Keratinocyte (primary cell): ENCODE measurements around the gene OVOL3. TPM values are rescaled to one million over a fixed set of nuclear protein-coding genes. Genes with fewer than 3 reads are reported as not detected.

Source experiments
- DNase-seq: peaks from one replicate; pipeline ENCODE4 v3.0.0-alpha.2; 2011; ENCODE audit warnings: low read depth, missing footprints, low spot score
- FAIRE-seq: peaks from 2 replicates; lab custom pipeline; 2011; peaks lifted over from hg19 to GRCh38; lab: Jason Lieb, UNC
- H2AFZ ChIP-seq: 2 replicates; pipeline ENCODE4 v1.6.0; 2012; ENCODE audit warnings: low read length, control low read depth, inconsistent platforms; ENCODE audit not compliant: control insufficient read depth
- H3K27ac ChIP-seq: 2 replicates; pipeline ENCODE4 v1.5.1; 2011; ENCODE audit warnings: low read length; ENCODE audit not compliant: control insufficient read depth, insufficient read depth
- H3K27me3 ChIP-seq: 3 replicates; pipeline ENCODE4 v1.6.0; 2011; ENCODE audit warnings: low read length; ENCODE audit not compliant: control insufficient read depth, insufficient read depth; ENCODE audit errors: extremely low read depth
- H3K36me3 ChIP-seq, 2 experiments: 2 replicates in 1 of 2; 3 replicates in 1 of 2; pipeline ENCODE4 v1.5.1; 2011; ENCODE audit warnings: low read length in 2 of 2, mild to moderate bottlenecking in 1 of 2; ENCODE audit not compliant: control insufficient read depth in 2 of 2, insufficient read depth in 2 of 2; ENCODE audit errors: extremely low read depth in 1 of 2
- H3K4me1 ChIP-seq: 3 replicates; pipeline ENCODE4 v1.5.1; 2011; ENCODE audit warnings: low read length; ENCODE audit not compliant: control insufficient read depth, insufficient read depth; ENCODE audit errors: extremely low read depth
- H3K4me2 ChIP-seq: 3 replicates; pipeline ENCODE4 v1.6.0; 2011; ENCODE audit warnings: low read depth, low read length; ENCODE audit not compliant: control insufficient read depth, insufficient read depth; ENCODE audit errors: extremely low read depth
- H3K4me3 ChIP-seq, 3 experiments: fragments of 200-600 bp in 1 of 3; sonication (generic) in 1 of 3; 2 replicates in 2 of 3; 3 replicates in 1 of 3; pipeline ENCODE4 v1.5.1; 2011 to 2016; ENCODE audit warnings: low read length in 3 of 3, mild to moderate bottlenecking in 3 of 3, control low read depth in 2 of 3, inconsistent platforms in 1 of 3, low read depth in 1 of 3, mixed read lengths in 1 of 3, mixed run types in 1 of 3, moderate library complexity in 1 of 3; ENCODE audit not compliant: control insufficient read depth in 2 of 3, insufficient read depth in 2 of 3; ENCODE audit errors: extremely low read depth in 1 of 3
- H3K79me2 ChIP-seq: 2 replicates; pipeline ENCODE4 v1.6.0; 2012; ENCODE audit warnings: low read length; ENCODE audit not compliant: control insufficient read depth, insufficient read depth
- H3K9ac ChIP-seq: 3 replicates; pipeline ENCODE4 v1.6.0; 2011; ENCODE audit warnings: low read length; ENCODE audit not compliant: control insufficient read depth, insufficient read depth; ENCODE audit errors: extremely low read depth
- H3K9me1 ChIP-seq: 3 replicates; pipeline ENCODE4 v1.6.0; 2011; ENCODE audit warnings: low read length; ENCODE audit not compliant: control insufficient read depth, insufficient read depth; ENCODE audit errors: extremely low read depth
- H3K9me3 ChIP-seq: 2 replicates; pipeline ENCODE4 v1.5.1; 2012; ENCODE audit warnings: low read depth, low read length; ENCODE audit not compliant: control insufficient read depth
- H4K20me1 ChIP-seq: 3 replicates; pipeline ENCODE4 v1.6.0; 2011; ENCODE audit warnings: low read length; ENCODE audit not compliant: control insufficient read depth, insufficient read depth; ENCODE audit errors: extremely low read depth
- EZH2 ChIP-seq: IDR thresholded peaks from one replicate; pipeline ENCODE4 v1.6.1; 2012; ENCODE audit warnings: inconsistent platforms, mild to moderate bottlenecking, low read length, moderate library complexity
- dilution Hi-C: fragments of 300-500 bp; cut with MboI; formaldehyde crosslinking; loops from one replicate; pipeline ENCODE4 v1.7.0; 2020; ENCODE audit warnings: low sequenced_read_pairs; ENCODE audit not compliant: extremely low pct_ligation_motif_present
- polyA plus RNA-seq, 5 experiments: library from polyadenylated mRNA; depleted of rRNA in 3 of 5; stranded (reverse) in 3 of 5; stranded (forward) in 1 of 5; unstranded in 1 of 5; fragments of >200 nt; gene quantifications; 1 replicate in 1 of 5; 2 replicates in 3 of 5; 3 replicates in 1 of 5; pipeline versions ENCODE4 v1.2.1 to v1.2.3, GENCODE V29; 2011 to 2012; ENCODE audit warnings: missing spikeins in 2 of 5, low read depth in 1 of 5, low replicate concordance in 1 of 5
- TF ChIP-seq, protein P1 (sequence below), 3 experiments: IDR thresholded peaks in 1 of 3; conservative IDR thresholded peaks in 1 of 3; optimal IDR thresholded peaks in 1 of 3; 2 replicates in 2 of 3; 3 replicates in 1 of 3; pipeline versions ENCODE3 to v1.5.1; 2011; ENCODE audit warnings: low read length in 3 of 3, mild to moderate bottlenecking in 3 of 3, moderate library complexity in 2 of 3, control low read depth in 1 of 3, inconsistent platforms in 1 of 3; ENCODE audit not compliant: insufficient read depth in 2 of 3; ENCODE audit errors: extremely low read depth in 1 of 3

OVOL3 gene
- polyA plus RNA-seq, 1 donor (not counting 4 experiments of a cell fraction or from before 2014, with no cell fraction given) = not detected

- TF ChIP-seq, protein P1, sequence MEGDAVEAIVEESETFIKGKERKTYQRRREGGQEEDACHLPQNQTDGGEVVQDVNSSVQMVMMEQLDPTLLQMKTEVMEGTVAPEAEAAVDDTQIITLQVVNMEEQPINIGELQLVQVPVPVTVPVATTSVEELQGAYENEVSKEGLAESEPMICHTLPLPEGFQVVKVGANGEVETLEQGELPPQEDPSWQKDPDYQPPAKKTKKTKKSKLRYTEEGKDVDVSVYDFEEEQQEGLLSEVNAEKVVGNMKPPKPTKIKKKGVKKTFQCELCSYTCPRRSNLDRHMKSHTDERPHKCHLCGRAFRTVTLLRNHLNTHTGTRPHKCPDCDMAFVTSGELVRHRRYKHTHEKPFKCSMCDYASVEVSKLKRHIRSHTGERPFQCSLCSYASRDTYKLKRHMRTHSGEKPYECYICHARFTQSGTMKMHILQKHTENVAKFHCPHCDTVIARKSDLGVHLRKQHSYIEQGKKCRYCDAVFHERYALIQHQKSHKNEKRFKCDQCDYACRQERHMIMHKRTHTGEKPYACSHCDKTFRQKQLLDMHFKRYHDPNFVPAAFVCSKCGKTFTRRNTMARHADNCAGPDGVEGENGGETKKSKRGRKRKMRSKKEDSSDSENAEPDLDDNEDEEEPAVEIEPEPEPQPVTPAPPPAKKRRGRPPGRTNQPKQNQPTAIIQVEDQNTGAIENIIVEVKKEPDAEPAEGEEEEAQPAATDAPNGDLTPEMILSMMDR (optimal IDR thresholded peaks at IDR 0.05 in 1 of 3, IDR thresholded peaks at IDR 0.05 in 1 of 3, conservative IDR thresholded peaks at IDR 0.05 in 1 of 3; ENCODE audit: extremely low read depth in 1 of 3, insufficient read depth in 2 of 3, low read length in 3 of 3) = no peak
- TF ChIP-seq EZH2 = no peak
- no peak overlapping the region for H3K4me2 ChIP-seq
- dilution Hi-C loops = no loop called here
- H3K79me2 ChIP-seq = peaks cover 12% of the 10 kb centered on the region
- H4K20me1 ChIP-seq = peaks cover 3% of the 10 kb centered on the region
- H3K9me3 ChIP-seq = no peaks in the 10 kb centered on the region
- H3K27me3 ChIP-seq = no peaks in the 10 kb centered on the region
- no peak overlapping the region for H2AFZ ChIP-seq
- DNase-seq = no peak
- H3K27ac ChIP-seq = no peak overlapping the region
- no peak overlapping the region for H3K9ac ChIP-seq
- H3K4me1 ChIP-seq = peaks cover 7% of the 10 kb centered on the region
- H3K36me3 ChIP-seq = peaks cover 7 to 9% of the 10 kb centered on the region in 2 experiments
- no peak overlapping the region for H3K4me3 ChIP-seq
- no peaks in the 10 kb centered on the region for H3K9me1 ChIP-seq
- FAIRE-seq = no peak
These were observed 227 bp downstream of the OVOL3 start for GRCh38 chr19:36111200-36111539.

DNA sequence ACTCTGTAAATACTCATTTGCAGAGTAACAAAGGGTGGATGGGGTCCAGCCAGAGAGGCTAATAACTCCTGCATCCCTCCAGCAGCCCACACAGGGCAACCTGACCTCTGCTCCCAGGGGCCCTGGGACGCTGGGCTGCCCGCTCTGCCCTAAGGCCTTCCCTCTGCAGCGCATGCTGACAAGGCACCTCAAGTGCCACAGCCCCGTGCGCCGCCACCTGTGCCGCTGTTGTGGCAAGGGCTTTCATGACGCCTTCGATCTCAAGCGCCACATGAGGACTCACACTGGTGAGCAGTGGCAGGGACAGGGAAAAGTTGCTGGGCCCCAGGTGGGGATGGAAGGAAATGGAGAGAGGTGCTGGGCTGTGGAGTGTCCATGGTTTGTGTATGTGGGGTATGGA lies 1.7 kb downstream of the OVOL3 start:
- H3K4me1 ChIP-seq = peaks cover 10% of the 10 kb centered on the region
- TF ChIP-seq, protein P1 (optimal IDR thresholded peaks at IDR 0.05 in 1 of 3, IDR thresholded peaks at IDR 0.05 in 1 of 3, conservative IDR thresholded peaks at IDR 0.05 in 1 of 3; ENCODE audit: extremely low read depth in 1 of 3, insufficient read depth in 2 of 3, low read length in 3 of 3) = no peak
- TF ChIP-seq EZH2 = no peak
- DNase-seq (no peak), FAIRE-seq (no peak)
- no peak overlapping the region for H3K4me2 ChIP-seq
- peaks cover 7 to 14% of the 10 kb centered on the region in 2 experiments for H3K36me3 ChIP-seq
- H3K4me3 ChIP-seq = no peak overlapping the region
- no peak overlapping the region for H3K9ac ChIP-seq
- no peaks in the 10 kb centered on the region for H3K9me1 ChIP-seq
- H2AFZ ChIP-seq = no peak overlapping the region
- peaks cover 15% of the 10 kb centered on the region for H3K79me2 ChIP-seq
- dilution Hi-C loops = no loop called here
- H3K9me3 ChIP-seq = no peaks in the 10 kb centered on the region
- no peak overlapping the region for H3K27ac ChIP-seq
- peaks cover 3% of the 10 kb centered on the region for H4K20me1 ChIP-seq
- H3K27me3 ChIP-seq = no peaks in the 10 kb centered on the region
